HG02938 (cell line): Measurements from ENCODE around the gene SMR3A.
A peak's percentile ranks its signal among the peaks of the same experiment; 100 is the strongest.

Experiments used
- ATAC-seq: cut with Tn5 transposase; IDR thresholded peaks from one replicate; pipeline ENCODE4 v1.9.1; 2021; ENCODE audit warnings: mild to moderate bottlenecking, moderate library complexity; ENCODE audit not compliant: unreplicated experiment

Gene SMR3A

GRCh38 chr4:70360460-70360859, at the start of gene SMR3A:
SMR3A (plus strand) TSS chr4:70360760; CDS start chr4:70362116, 1,356 bp downstream.
- ATAC-seq = no peak

- ATAC-seq = no peak
These were observed 46.8 kb upstream of the SMR3A start for GRCh38 chr4:70313736-70314135.

- ATAC-seq = peak; percentile 89
These were observed 44.6 kb upstream of the SMR3A start for GRCh38 chr4:70315928-70316327.

GRCh38 chr4:70326052-70326451, 34.5 kb upstream of the SMR3A start:
- ATAC-seq = no peak

GRCh38 chr4:70334681-70335080, 25.9 kb upstream of the SMR3A start, which contains the start of gene CABS1:
CABS1 (plus strand) TSS chr4:70334981; CDS start chr4:70335040, 59 bp downstream.
- no peak for ATAC-seq

- ATAC-seq = no peak
These were observed 24.5 kb upstream of the SMR3A start for GRCh38 chr4:70336043-70336442.

- no peak for ATAC-seq
These were observed 22.6 kb upstream of the SMR3A start for GRCh38 chr4:70337886-70338420.

GRCh38 chr4:70356185-70356584, 4.4 kb upstream of the SMR3A start:
- ATAC-seq = no peak

GRCh38 chr4:70359115-70359661, 1.4 kb upstream of the SMR3A start:
- no peak for ATAC-seq

GRCh38 chr4:70364002-70364401, 3.4 kb downstream of the SMR3A start:
- ATAC-seq = no peak

- ATAC-seq = no peak
These were observed 4.9 kb downstream of the SMR3A start for GRCh38 chr4:70365479-70365878.

GRCh38 chr4:70367813-70368212, 7.3 kb downstream of the SMR3A start:
- no peak for ATAC-seq

GRCh38 chr4:70371987-70372386, 11.4 kb downstream of the SMR3A start:
- ATAC-seq = no peak

GRCh38 chr4:70372760-70373159, 12.2 kb downstream of the SMR3A start:
- ATAC-seq = no peak

- no peak for ATAC-seq
These were observed 20.0 kb downstream of the SMR3A start for GRCh38 chr4:70380578-70380977.

GRCh38 chr4:70382691-70383181, 22.2 kb downstream of the SMR3A start, which contains the start of gene SMR3B:
SMR3B (plus strand) TSS chr4:70383131; CDS start chr4:70384511, 1,380 bp downstream.
- ATAC-seq = no peak

GRCh38 chr4:70392057-70392776, 31.7 kb downstream of the SMR3A start:
- ATAC-seq = peak; percentile 68

GRCh38 chr4:70397580-70397979, 37.0 kb downstream of the SMR3A start, which contains the start of gene OPRPN:
OPRPN (plus strand) TSS chr4:70397940; CDS start chr4:70399286, 1,346 bp downstream.
- ATAC-seq = no peak

GRCh38 chr4:70399319-70399718, 38.8 kb downstream of the SMR3A start:
- ATAC-seq = peak; percentile 59

GRCh38 chr4:70402762-70403161, 42.2 kb downstream of the SMR3A start:
- no peak for ATAC-seq

GRCh38 chr4:70405765-70406164, 45.2 kb downstream of the SMR3A start:
- ATAC-seq = peak; percentile 75
